ENCODE data around the gene TNFRSF21. TPM values are rescaled to one million over a fixed set of nuclear protein-coding genes. Genes with fewer than 3 reads are reported as not detected.

Gene TNFRSF21
- total and polyA plus RNA-seq, 11 donors, result 2.7 to 18.1 (median 5.6) TPM

- no peak for DNase-seq
- Histone ChIP-seq H3K9me3 (no peaks in the 10 kb centered on the region), H3K27ac (no peak overlapping the region), H3K4me1 (peaks cover 0 to 18% (median 0%) of the 10 kb centered on the region in 12 donors), H3K27me3 (no peaks in the 10 kb centered on the region), H3K4me3 (no peak overlapping the region), H3K36me3 (no peaks in the 10 kb centered on the region)
- TF ChIP-seq CTCF (IDR thresholded peaks at IDR 0.05), result no peak
- no peak for TF ChIP-seq POLR2A (IDR thresholded peaks at IDR 0.05)
- intact Hi-C loops (cut with DNase I), result loop anchor here in 1 of 10 donors (5.0 kb wide), 1 partner anchor 40 kb away; no protein-coding TSS in a partner anchor
- 58 to 74% (median 71%) methylated on average over 1 of the region's 1 CpG for WGBS, 4 donors
- no peak for ATAC-seq
Observed at GRCh38 chr6:47262231-47262630, 47.5 kb downstream of the TNFRSF21 start.

- 86 to 100% (median 94%) methylated on average over 1 of the region's 1 CpG for WGBS, 4 donors
Observed at GRCh38 chr6:47261191-47261590, 48.5 kb downstream of the TNFRSF21 start.

DNA sequence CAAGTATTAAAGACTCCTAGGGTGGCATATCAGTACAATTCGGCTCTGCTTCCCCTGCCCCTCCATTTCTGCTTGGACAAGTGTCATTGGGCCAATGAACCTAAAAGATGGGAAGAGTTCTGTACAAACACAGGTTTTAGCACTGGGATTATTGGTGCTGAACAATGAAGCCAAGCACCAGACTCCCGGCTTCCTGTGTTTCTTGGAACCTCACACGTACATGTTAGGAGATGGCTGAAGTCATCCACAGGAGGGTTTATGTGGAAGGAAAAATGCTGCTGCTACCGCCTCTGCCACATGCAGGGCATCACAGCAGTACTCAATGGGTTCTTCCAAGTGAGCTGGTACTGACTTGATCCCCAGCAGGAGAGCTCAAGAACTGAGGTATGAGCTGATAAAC, 49.7 kb downstream of the TNFRSF21 start:
- H3K4me3 ChIP-seq, result no peak overlapping the region
- H3K27ac ChIP-seq, result no peak overlapping the region
- H3K9me3 ChIP-seq, result no peaks in the 10 kb centered on the region
- DNase-seq (no peak), ATAC-seq (no peak)
- no peaks in the 10 kb centered on the region for H3K36me3 ChIP-seq
- H3K4me1 ChIP-seq, result peaks cover 0 to 11% (median 0%) of the 10 kb centered on the region in 12 donors
- intact Hi-C loops (cut with DNase I), result loop anchor here in 1 of 10 donors (5.0 kb wide), 1 partner anchor 42 kb away; no protein-coding TSS in a partner anchor
- 38 to 59% (median 53%) methylated on average over 4 of the region's 4 CpGs for WGBS, 4 donors
- H3K27me3 ChIP-seq, result no peaks in the 10 kb centered on the region
- no peak for TF ChIP-seq CTCF (IDR thresholded peaks at IDR 0.05)
- no peak for TF ChIP-seq POLR2A (IDR thresholded peaks at IDR 0.05)

More at GRCh38 chr6:47261191-47261590, 48.5 kb downstream of the TNFRSF21 start:
- peaks cover 0 to 18% (median 0%) of the 10 kb centered on the region in 12 donors for H3K4me1 ChIP-seq
- intact Hi-C loops (cut with DNase I), result loop anchor here in 1 of 10 donors (5.0 kb wide), 1 partner anchor 41 kb away; no protein-coding TSS in a partner anchor
- no peaks in the 10 kb centered on the region for H3K27me3 ChIP-seq
- no peak for TF ChIP-seq CTCF (IDR thresholded peaks at IDR 0.05)
- TF ChIP-seq POLR2A (IDR thresholded peaks at IDR 0.05), result no peak
- no peak for DNase-seq
- no peak for ATAC-seq
- no peaks in the 10 kb centered on the region for H3K36me3 ChIP-seq
- no peak overlapping the region for H3K4me3 ChIP-seq
- H3K27ac ChIP-seq, result no peak overlapping the region
- H3K9me3 ChIP-seq, result no peaks in the 10 kb centered on the region

GRCh38 chr6:47258724-47259347, 50.9 kb downstream of the TNFRSF21 start:
- Histone ChIP-seq H3K27ac (no peak overlapping the region), H3K27me3 (no peaks in the 10 kb centered on the region), H3K4me1 (peaks cover 0 to 5% (median 0%) of the 10 kb centered on the region in 12 donors), H3K9me3 (no peaks in the 10 kb centered on the region), H3K36me3 (no peaks in the 10 kb centered on the region), H3K4me3 (no peak overlapping the region)
- 62 to 70% (median 69%) methylated on average over 3 of the region's 3 CpGs for WGBS, 4 donors
- DNase-seq, result no peak
- no peak for TF ChIP-seq POLR2A (IDR thresholded peaks at IDR 0.05)
- no peak for TF ChIP-seq CTCF (IDR thresholded peaks at IDR 0.05)
- intact Hi-C loops (cut with DNase I), result no loop called here
- no peak for ATAC-seq

All from heart left ventricle (tissue), 16 donors.